Ovary (tissue), 9 donors: Measurements from ENCODE around the gene KRT15. TPM values are rescaled to one million over a fixed set of nuclear protein-coding genes. Genes with fewer than 3 reads are reported as not detected.

ENCODE experiments used
- DNase-seq, 5 donors: peaks; one replicate each; pipeline ENCODE4 v3.0.0-alpha.2; 2019 to 2020
- H3K27ac ChIP-seq, 2 donors: fragments of 200-600 bp; one replicate each; pipeline versions ENCODE4 v1.5.1 to v1.8.0; 2019 to 2022
- H3K27me3 ChIP-seq: fragments of 200-600 bp; one replicate; pipeline ENCODE4 v1.8.0; 2022
- H3K36me3 ChIP-seq: fragments of 200-600 bp; sonication (generic); one replicate; pipeline ENCODE4 v1.5.1; 2019
- H3K4me1 ChIP-seq: one replicate; pipeline ENCODE4 v1.8.1; 2013; ENCODE audit warnings: mild to moderate bottlenecking, moderate library complexity; ENCODE audit not compliant: insufficient read depth
- H3K4me3 ChIP-seq: fragments of 200-600 bp; sonication (generic); one replicate; pipeline ENCODE4 v1.5.1; 2017
- H3K9me3 ChIP-seq, 2 donors: fragments of 200-600 bp in 1 of 2; sonication (generic) in 1 of 2; one replicate each; pipeline versions ENCODE4 v1.5.1 to v1.8.1; 2013 to 2019; ENCODE audit warnings: mild to moderate bottlenecking in 1 of 2, moderate library complexity in 1 of 2
- EP300 ChIP-seq: sonication (generic); formaldehyde crosslinking; IDR thresholded peaks from one replicate; pipeline ENCODE4 v1.6.1; 2017; ENCODE audit warnings: antibody characterized with exemption
- POLR2A ChIP-seq: fragments of 450-650 bp; IDR thresholded peaks from one replicate; pipeline ENCODE4 v1.6.1; 2017; ENCODE audit warnings: antibody characterized with exemption, mild to moderate bottlenecking, moderate library complexity
- WGBS, 3 donors: extraction: QIAGEN DNeasy Blood & Tissue Kit in 1 of 3; methylation state at CpG; one replicate each; pipeline versions ENCODE4 v1.1.5 to v1.1.7; 2013 to 2017; 5-methylcytosine and 5-hydroxymethylcytosine counted together
- intact Hi-C, 4 donors: fragments of 100-400 bp; cut with DNase I; formaldehyde crosslinking; loops; one replicate each; pipeline versions ENCODE4 v1.11.0 to v1.15.1; 2022 to 2023
- polyA plus RNA-seq, 2 donors: library from polyadenylated mRNA; stranded (reverse); fragments of 200-250 nt in 1 of 2; fragments of 350-450 nt in 1 of 2; fragmentation: Illumina TruSeq in 1 of 2; extraction: RNeasy Lipid Tissue Mini Kit (QIAGEN cat#74804) in 1 of 2; gene quantifications; one replicate each; pipeline ENCODE4 v1.2.3, GENCODE V29; 2013 to 2014
- total RNA-seq, 7 donors: library from RNA; depleted of rRNA in 2 of 7; stranded (reverse); fragments of >200 nt in 2 of 7; fragmentation: NEBNext Ultra II Directional in 3 of 7; extraction: Animal tissue kit (Norgen Biotek cat#: 25700) in 3 of 7; gene quantifications; one replicate each; pipeline versions ENCODE4 v1.1.0 to v1.2.4, GENCODE V29; 2016 to 2023
- TF ChIP-seq, protein P1 (sequence below), 3 donors: fragments of 450-650 bp in 2 of 3; fragments of 200-600 bp in 1 of 3; IDR thresholded peaks; one replicate each; pipeline versions ENCODE4 v1.5.1 to v1.8.0; 2016 to 2022; ENCODE audit warnings: antibody characterized with exemption in 3 of 3, mild to moderate bottlenecking in 1 of 3
- donor health status: DM: no; HTN: no; CAD: no; lungs with moderate emphysema.
- donor health status: DM: no; HTN: no; CAD: no.
- donor health status: Bipolar disorder and iron deficiency.
- donor health status: DM: yes; HTN: yes; CAD: no.
- donor health status: DM: no; HTN: no; CAD: no.
- donor health status: DM: yes; HTN: yes; CAD: no.

Gene KRT15
- total and polyA plus RNA-seq, 9 donors = 0.11 to 9.4 (median 0.37) TPM; not detected in 1

DNA sequence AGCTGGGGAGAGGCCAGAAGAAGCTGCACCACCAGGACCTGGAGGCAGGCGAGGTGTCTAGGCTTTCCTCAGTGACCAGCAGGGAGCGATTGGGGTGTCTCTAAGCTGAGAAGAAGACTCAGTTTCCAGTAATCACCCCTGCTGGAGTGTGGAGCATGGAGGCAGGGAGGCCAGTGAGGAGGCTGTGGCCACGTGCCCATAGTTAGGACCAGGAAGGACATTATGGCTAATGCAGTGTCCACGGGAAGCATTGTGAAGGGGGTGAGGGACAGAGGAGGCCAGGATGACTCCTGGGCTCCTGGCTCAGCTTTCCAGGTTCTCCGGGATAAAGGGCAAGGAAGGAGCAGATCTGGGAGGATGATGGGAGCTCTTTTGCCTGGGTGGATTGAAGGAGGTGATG is 19.0 kb downstream of the KRT15 start:
- intact Hi-C loops = no loop called here
- Histone ChIP-seq H3K4me3 (no peak overlapping the region), H3K36me3 (no peaks in the 10 kb centered on the region), H3K27me3 (no peaks in the 10 kb centered on the region), H3K27ac (no peak overlapping the region), H3K9me3 (no peaks in the 10 kb centered on the region), H3K4me1 (peaks cover 3% of the 10 kb centered on the region)
- DNase-seq = no peak
- no peak for TF ChIP-seq EP300
- no peak for TF ChIP-seq POLR2A
- TF ChIP-seq, protein P1, sequence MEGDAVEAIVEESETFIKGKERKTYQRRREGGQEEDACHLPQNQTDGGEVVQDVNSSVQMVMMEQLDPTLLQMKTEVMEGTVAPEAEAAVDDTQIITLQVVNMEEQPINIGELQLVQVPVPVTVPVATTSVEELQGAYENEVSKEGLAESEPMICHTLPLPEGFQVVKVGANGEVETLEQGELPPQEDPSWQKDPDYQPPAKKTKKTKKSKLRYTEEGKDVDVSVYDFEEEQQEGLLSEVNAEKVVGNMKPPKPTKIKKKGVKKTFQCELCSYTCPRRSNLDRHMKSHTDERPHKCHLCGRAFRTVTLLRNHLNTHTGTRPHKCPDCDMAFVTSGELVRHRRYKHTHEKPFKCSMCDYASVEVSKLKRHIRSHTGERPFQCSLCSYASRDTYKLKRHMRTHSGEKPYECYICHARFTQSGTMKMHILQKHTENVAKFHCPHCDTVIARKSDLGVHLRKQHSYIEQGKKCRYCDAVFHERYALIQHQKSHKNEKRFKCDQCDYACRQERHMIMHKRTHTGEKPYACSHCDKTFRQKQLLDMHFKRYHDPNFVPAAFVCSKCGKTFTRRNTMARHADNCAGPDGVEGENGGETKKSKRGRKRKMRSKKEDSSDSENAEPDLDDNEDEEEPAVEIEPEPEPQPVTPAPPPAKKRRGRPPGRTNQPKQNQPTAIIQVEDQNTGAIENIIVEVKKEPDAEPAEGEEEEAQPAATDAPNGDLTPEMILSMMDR (IDR thresholded peaks at IDR 0.05) = no peak
- WGBS, 3 donors = 89 to 95% (median 92%) methylated on average over 5 of the region's 5 CpGs

DNA sequence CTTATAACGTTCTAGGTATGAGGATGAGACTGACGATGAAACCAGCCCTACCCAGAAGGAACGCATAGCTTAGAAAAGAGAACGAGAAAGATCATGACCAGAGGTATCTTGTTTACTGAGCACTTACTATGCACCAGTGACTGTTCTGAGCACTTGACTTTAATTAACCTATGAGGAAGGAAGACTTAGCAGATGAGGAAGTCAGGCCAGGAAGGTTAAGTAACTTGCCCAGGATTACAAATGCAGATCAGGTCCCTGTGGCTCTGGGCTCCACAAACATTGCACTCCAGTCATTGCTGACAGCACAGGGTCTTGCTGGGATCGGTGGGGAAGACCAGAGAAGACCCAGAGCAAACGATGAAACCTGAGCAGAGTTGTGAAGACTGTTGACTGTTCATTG is 20.4 kb downstream of the KRT15 start:
- Histone ChIP-seq H3K9me3 (no peaks in the 10 kb centered on the region), H3K36me3 (no peaks in the 10 kb centered on the region), H3K4me1 (peaks cover 3% of the 10 kb centered on the region), H3K4me3 (no peak overlapping the region), H3K27me3 (no peaks in the 10 kb centered on the region), H3K27ac (no peak overlapping the region)
- intact Hi-C loops = no loop called here
- 75 to 78% (median 76%) methylated on average over 6 of the region's 6 CpGs for WGBS, 3 donors
- TF ChIP-seq EP300 (no peak), POLR2A (no peak)
- TF ChIP-seq, protein P1 (IDR thresholded peaks at IDR 0.05) = no peak
- DNase-seq = no peak

DNA sequence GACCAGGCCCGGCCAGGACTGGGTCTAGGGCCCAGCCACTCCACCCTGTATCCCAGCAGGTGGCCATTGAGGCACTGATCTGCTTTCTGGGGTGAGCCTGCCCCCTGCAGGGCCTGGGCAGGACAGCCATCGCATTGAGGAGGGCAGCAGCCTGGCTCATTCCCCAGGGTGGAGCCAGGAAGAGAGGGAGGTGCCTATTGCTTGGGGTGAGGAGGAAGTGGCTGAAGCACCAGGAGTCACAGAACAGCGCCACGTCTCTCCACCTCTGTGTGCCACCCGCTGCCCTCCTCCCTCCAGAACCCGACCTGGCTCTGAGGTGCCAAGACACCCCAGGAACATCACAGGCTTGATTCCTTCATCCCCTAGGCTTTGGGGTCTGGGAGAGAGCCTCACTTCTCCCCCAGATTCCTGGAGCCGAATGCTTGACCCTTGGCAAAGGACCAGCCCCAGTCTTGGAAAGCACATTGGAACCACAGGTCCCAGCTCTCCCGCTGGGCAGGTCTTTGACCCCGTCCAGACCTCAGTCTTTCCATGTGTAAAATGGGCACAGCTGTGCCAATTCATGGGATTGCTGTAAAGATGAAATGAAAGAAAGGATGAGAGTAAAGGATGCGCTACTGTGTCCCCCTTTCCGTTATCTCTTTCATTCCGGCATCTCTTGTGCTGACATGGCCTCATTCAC is 21.7 kb downstream of the KRT15 start:
- no peaks in the 10 kb centered on the region for H3K9me3 ChIP-seq
- H3K27me3 ChIP-seq = no peaks in the 10 kb centered on the region
- no peaks in the 10 kb centered on the region for H3K36me3 ChIP-seq
- H3K4me3 ChIP-seq = no peak overlapping the region
- peaks cover 11% of the 10 kb centered on the region for H3K4me1 ChIP-seq
- TF ChIP-seq POLR2A = no peak
- TF ChIP-seq, protein P1 (IDR thresholded peaks at IDR 0.05) = no peak
- TF ChIP-seq EP300 = no peak
- intact Hi-C loops = no loop called here
- 58 to 76% (median 69%) methylated on average over 10 to 12 of the region's 12 CpGs for WGBS, 3 donors
- H3K27ac ChIP-seq = no peak overlapping the region
- peak in 3 of 5 donors; percentile 45 to 76 (median 63) for DNase-seq

DNA sequence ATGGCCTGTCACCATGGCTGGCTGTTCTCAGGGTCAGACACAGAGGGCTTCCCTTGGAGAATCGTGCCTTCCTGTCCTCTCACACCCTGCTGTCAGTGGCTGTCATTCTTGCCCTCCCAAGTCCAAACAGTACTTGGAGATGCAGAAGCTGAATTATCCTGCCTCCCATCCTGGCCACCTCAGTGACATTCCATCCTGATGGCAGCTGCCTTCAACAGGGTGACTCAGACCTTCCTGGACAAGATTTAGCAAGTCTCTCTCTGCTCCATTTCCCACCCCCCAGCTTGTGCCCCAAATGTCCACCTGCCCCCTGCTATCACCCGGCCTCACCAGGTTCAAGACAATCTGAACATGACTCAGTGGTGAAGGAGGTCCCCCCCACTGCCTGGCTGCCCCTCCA is 24.2 kb downstream of the KRT15 start:
- 66 to 74% (median 73%) methylated on average over 2 of the region's 2 CpGs for whole genome bisulfite sequencing, 3 donors
- TF ChIP-seq, protein P1 (IDR thresholded peaks at IDR 0.05) = no peak
- TF ChIP-seq EP300 (no peak), POLR2A (no peak)

More for the DNA sequence above, 24.2 kb downstream of the KRT15 start:
- Histone ChIP-seq H3K9me3 (no peaks in the 10 kb centered on the region), H3K36me3 (no peaks in the 10 kb centered on the region), H3K4me3 (no peak overlapping the region), H3K27ac (no peak overlapping the region), H3K4me1 (peaks cover 11% of the 10 kb centered on the region), H3K27me3 (no peaks in the 10 kb centered on the region)
- intact Hi-C loops = no loop called here
- DNase-seq = no peak
